K562 (cell line): ENCODE results near the gene PTBP3. TPM values are rescaled to one million over a fixed set of nuclear protein-coding genes. Genes with fewer than 3 reads are reported as not detected.
A peak's percentile ranks its signal among the peaks of the same experiment; 100 is the strongest.

ENCODE experiments used
- BRF1 ChIP-seq: IDR thresholded peaks from 3 replicates; pipeline ENCODE4 v1.6.1; 2011; ENCODE audit warnings: borderline replicate concordance, mild to moderate bottlenecking; ENCODE audit not compliant: insufficient read length; ENCODE audit errors: extremely low read depth
- CHAMP1 ChIP-seq: fragments of 450-650 bp; IDR thresholded peaks from 2 replicates; pipeline ENCODE4 v1.6.1; 2016; ENCODE audit warnings: mild to moderate bottlenecking
- CHD2 ChIP-seq: IDR thresholded peaks from 2 replicates; pipeline ENCODE4 v1.6.1; 2011; ENCODE audit warnings: low read depth, low read length
- DDX20 ChIP-seq: fragments of 450-650 bp; IDR thresholded peaks from 2 replicates; pipeline ENCODE4 v1.6.1; 2016; ENCODE audit warnings: missing genetic modification characterization, low read depth, mild to moderate bottlenecking, missing compliant biosample characterization, moderate library complexity
- ETV1 ChIP-seq: fragments of 450-650 bp; conservative IDR thresholded peaks from 2 replicates; pipeline ENCODE4 v1.6.1; 2016; ENCODE audit warnings: missing genetic modification characterization, control low read depth, low read depth, missing compliant biosample characterization
- FOXM1 ChIP-seq, 2 experiments: fragments of 450-650 bp in 1 of 2; sonication (generic) in 1 of 2; formaldehyde crosslinking in 1 of 2; IDR thresholded peaks; 2 replicates each; pipeline versions ENCODE4 v1.6.1 to v1.9.0; 2017 to 2022; ENCODE audit warnings: low read depth in 2 of 2, mild to moderate bottlenecking in 2 of 2, missing genetic modification reagents in 1 of 2, moderate library complexity in 1 of 2
- FOXO4 ChIP-seq: fragments of 450-650 bp; formaldehyde crosslinking; IDR thresholded peaks from 2 replicates; pipeline ENCODE4 v1.4.0; 2020; ENCODE audit warnings: mild to moderate bottlenecking, moderate library complexity
- GTF2E2 ChIP-seq: fragments of 200-800 bp; sonication (Bioruptor generic); IDR thresholded peaks from 2 replicates; pipeline ENCODE4 v1.6.1; 2016; ENCODE audit warnings: missing genetic modification characterization, missing compliant biosample characterization
- MAZ ChIP-seq, 2 experiments: fragments of 450-650 bp in 1 of 2; sonication (generic) in 1 of 2; formaldehyde crosslinking; IDR thresholded peaks in 1 of 2; conservative IDR thresholded peaks in 1 of 2; 2 replicates each; pipeline versions ENCODE4 v1.4.0 to v1.5.0; 2020; ENCODE audit warnings: mild to moderate bottlenecking in 1 of 2, missing genetic modification reagents in 1 of 2
- NFIX ChIP-seq: fragments of 250-450 bp; sonication (Bioruptor Pico); IDR thresholded peaks from 2 replicates; pipeline ENCODE4 v1.4.0; 2020; ENCODE audit warnings: low read depth, mild to moderate bottlenecking, moderate library complexity
- NRF1 ChIP-seq, 2 experiments: fragments of 450-650 bp; IDR thresholded peaks in 1 of 2; conservative IDR thresholded peaks in 1 of 2; 2 replicates each; pipeline ENCODE4 v1.6.1; 2014; ENCODE audit warnings: mild to moderate bottlenecking in 2 of 2
- SNRNP70 ChIP-seq: fragments of 200-400 bp; formaldehyde crosslinking; optimal IDR thresholded peaks from 2 replicates; pipeline ENCODE3; 2017; ENCODE audit warnings: low read depth, low read length
- TAL1 ChIP-seq: fragments of 450-650 bp; IDR thresholded peaks from 2 replicates; pipeline ENCODE4 v1.6.1; 2016; ENCODE audit warnings: mild to moderate bottlenecking
- ZNF134 ChIP-seq: fragments of 250-450 bp; sonication (Bioruptor Pico); conservative IDR thresholded peaks from 2 replicates; pipeline ENCODE4 v1.4.0; 2020
- polyA plus RNA-seq, 8 experiments: library from polyadenylated mRNA; depleted of rRNA in 4 of 8; stranded (reverse) in 5 of 8; unstranded in 3 of 8; fragments of >200 nt; fragmentation: Nextera tagmentation in 2 of 8; fragmentation: Illumina TruSeq in 1 of 8; extraction: Ambion mirVana in 2 of 8; extraction: Trizol in 1 of 8; gene quantifications; 2 replicates each; pipeline versions ENCODE4 v1.2.1 to v1.2.3, GENCODE V29; 2011 to 2014; ENCODE audit warnings: inconsistent platforms in 1 of 8, missing spikeins in 1 of 8
- total RNA-seq, 7 experiments: library from RNA; depleted of rRNA in 6 of 7; stranded (reverse); fragments of >200 nt in 6 of 7; fragmentation: Illumina TruSeq in 2 of 7; extraction: Trizol in 2 of 7; gene quantifications; 2 replicates each; pipeline versions ENCODE4 v1.2.1 to v1.2.3, GENCODE V29; 2011 to 2021; ENCODE audit warnings: low replicate concordance in 1 of 7
- TF ChIP-seq, protein P1 (sequence below): IDR thresholded peaks from 2 replicates; pipeline ENCODE4 v1.6.1; 2011; ENCODE audit warnings: borderline replicate concordance, low read depth, mild to moderate bottlenecking, moderate library complexity, low read length; ENCODE audit not compliant: insufficient read depth, poor library complexity, severe bottlenecking
- TF ChIP-seq, protein P2 (sequence below): fragments of 450-650 bp; formaldehyde crosslinking; IDR thresholded peaks from 2 replicates; pipeline ENCODE4 v1.4.0; 2022; ENCODE audit warnings: mild to moderate bottlenecking, moderate library complexity
- TF ChIP-seq, protein P3 (sequence below): sonication (generic); formaldehyde crosslinking; IDR thresholded peaks from 2 replicates; pipeline ENCODE4 v1.4.0; 2020; ENCODE audit warnings: mild to moderate bottlenecking, missing genetic modification reagents

PTBP3 gene
- total and polyA plus RNA-seq, 9 of the 15 experiments (the other 6 are each of a cell fraction or from before 2014, with no cell fraction given), result 22.4 to 132 (median 68.0) TPM

DNA sequence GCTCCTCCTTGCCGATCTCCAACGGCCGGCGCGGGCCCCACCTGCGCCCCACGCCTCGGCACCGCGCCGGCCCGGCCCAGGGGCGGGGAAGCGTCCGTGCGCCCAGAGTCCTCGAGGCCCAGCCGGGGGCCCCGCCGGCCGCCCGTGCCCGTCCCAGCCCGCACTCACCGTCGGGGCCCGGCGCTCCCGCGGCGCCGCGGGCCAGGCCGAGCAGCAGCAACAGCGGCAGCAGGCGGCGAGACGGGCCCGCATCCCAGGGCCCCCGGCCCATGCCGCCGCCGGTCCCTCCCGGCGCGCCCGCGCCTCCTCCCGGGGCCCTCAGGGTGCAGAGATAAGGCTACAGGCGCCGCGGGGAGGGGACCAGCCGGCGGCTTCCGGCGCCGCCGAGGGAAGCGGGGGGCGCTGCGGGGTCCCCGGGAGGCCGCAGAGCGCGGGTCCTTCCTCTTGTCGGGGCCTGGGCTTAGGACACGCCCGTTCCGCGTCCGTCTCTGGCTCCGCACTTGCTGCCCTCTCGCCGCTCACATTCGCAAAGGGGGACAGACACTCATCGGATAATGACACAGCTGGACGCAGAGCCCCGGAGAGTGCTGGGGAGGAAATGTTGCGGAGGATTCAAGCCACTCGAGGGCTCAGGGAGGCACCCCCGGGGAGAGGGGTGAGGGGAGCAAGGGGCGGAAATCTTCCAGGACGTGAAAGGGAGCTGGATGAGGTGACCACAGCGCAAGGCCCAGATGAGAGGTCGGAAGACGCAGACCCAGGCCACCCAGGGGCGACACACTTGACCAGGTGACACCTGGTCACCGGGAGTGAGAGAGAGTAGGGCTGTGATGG is 158.2 kb downstream of the PTBP3 start, which contains the start of gene SUSD1 (continued):
- TF ChIP-seq, protein P1, sequence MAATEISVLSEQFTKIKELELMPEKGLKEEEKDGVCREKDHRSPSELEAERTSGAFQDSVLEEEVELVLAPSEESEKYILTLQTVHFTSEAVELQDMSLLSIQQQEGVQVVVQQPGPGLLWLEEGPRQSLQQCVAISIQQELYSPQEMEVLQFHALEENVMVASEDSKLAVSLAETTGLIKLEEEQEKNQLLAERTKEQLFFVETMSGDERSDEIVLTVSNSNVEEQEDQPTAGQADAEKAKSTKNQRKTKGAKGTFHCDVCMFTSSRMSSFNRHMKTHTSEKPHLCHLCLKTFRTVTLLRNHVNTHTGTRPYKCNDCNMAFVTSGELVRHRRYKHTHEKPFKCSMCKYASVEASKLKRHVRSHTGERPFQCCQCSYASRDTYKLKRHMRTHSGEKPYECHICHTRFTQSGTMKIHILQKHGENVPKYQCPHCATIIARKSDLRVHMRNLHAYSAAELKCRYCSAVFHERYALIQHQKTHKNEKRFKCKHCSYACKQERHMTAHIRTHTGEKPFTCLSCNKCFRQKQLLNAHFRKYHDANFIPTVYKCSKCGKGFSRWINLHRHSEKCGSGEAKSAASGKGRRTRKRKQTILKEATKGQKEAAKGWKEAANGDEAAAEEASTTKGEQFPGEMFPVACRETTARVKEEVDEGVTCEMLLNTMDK, result peak; percentile 1
- TF ChIP-seq SNRNP70, result no peak
- 0 out of 4 replicates have a peak, but pooled peaks of 1 of the 2 experiments have one; percentile 13 for TF ChIP-seq NRF1 (conservative IDR thresholded peaks at IDR 0.05 in 1 of 2, IDR thresholded peaks at IDR 0.05 in 1 of 2)
- TF ChIP-seq NFIX (CRISPR knock-in tag), result no peak
- TF ChIP-seq, protein P2, sequence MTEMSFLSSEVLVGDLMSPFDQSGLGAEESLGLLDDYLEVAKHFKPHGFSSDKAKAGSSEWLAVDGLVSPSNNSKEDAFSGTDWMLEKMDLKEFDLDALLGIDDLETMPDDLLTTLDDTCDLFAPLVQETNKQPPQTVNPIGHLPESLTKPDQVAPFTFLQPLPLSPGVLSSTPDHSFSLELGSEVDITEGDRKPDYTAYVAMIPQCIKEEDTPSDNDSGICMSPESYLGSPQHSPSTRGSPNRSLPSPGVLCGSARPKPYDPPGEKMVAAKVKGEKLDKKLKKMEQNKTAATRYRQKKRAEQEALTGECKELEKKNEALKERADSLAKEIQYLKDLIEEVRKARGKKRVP (CRISPR knock-in tag), result no peak
- no peak for TF ChIP-seq DDX20 (tag)
- peak; percentile 33; the same call in 1 of the 2 replicates for TF ChIP-seq ETV1
- TF ChIP-seq BRF1, result no peak
- no peak for TF ChIP-seq FOXM1 (IDR thresholded peaks at IDR 0.05; ENCODE audit: low read depth)
- no peak for TF ChIP-seq FOXM1 (CRISPR knock-in tag; IDR thresholded peaks at IDR 0.05; ENCODE audit: low read depth)
- no peak for TF ChIP-seq CHAMP1
- TF ChIP-seq FOXO4 (CRISPR knock-in tag), result no peak
- no peak; the same call in 1 of the 2 replicates for TF ChIP-seq GTF2E2 (tag)
- peak in 1 of 2 experiments; percentile 89; a peak in 2 of 4 replicates for TF ChIP-seq MAZ (CRISPR knock-in tag; conservative IDR thresholded peaks at IDR 0.05 in 1 of 2, IDR thresholded peaks at IDR 0.05 in 1 of 2)
- TF ChIP-seq, protein P3, sequence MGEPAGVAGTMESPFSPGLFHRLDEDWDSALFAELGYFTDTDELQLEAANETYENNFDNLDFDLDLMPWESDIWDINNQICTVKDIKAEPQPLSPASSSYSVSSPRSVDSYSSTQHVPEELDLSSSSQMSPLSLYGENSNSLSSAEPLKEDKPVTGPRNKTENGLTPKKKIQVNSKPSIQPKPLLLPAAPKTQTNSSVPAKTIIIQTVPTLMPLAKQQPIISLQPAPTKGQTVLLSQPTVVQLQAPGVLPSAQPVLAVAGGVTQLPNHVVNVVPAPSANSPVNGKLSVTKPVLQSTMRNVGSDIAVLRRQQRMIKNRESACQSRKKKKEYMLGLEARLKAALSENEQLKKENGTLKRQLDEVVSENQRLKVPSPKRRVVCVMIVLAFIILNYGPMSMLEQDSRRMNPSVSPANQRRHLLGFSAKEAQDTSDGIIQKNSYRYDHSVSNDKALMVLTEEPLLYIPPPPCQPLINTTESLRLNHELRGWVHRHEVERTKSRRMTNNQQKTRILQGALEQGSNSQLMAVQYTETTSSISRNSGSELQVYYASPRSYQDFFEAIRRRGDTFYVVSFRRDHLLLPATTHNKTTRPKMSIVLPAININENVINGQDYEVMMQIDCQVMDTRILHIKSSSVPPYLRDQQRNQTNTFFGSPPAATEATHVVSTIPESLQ (CRISPR knock-in tag), result 0 out of 2 replicates have a peak, but pooled peaks have one; percentile 77
- TF ChIP-seq CHD2, result no peak
- TF ChIP-seq ZNF134 (CRISPR knock-in tag), result no peak
- TF ChIP-seq TAL1, result no peak
